ENCODE measurements around the gene CADPS.

Gene CADPS

DNA sequence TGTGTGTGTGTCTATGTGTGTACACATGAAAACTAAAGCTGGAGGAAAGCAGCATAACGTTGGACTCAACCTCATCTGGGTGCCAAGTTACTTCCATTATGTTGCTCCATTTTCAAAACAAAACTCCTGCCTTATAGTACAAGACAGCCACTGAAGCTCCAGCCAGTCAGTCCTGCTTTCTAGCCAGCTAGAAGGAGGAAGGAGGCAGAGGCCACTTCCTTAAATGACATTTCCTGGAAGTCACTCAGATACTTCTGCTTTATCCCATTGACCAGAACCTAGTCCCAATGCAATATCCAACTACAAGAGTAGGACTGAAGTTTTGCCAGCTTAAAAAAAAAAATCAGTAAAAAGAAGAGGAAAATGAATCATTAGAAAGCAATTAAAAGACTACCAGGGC lies 31.7 kb downstream of the CADPS start:
- TF ChIP-seq, protein P1, sequence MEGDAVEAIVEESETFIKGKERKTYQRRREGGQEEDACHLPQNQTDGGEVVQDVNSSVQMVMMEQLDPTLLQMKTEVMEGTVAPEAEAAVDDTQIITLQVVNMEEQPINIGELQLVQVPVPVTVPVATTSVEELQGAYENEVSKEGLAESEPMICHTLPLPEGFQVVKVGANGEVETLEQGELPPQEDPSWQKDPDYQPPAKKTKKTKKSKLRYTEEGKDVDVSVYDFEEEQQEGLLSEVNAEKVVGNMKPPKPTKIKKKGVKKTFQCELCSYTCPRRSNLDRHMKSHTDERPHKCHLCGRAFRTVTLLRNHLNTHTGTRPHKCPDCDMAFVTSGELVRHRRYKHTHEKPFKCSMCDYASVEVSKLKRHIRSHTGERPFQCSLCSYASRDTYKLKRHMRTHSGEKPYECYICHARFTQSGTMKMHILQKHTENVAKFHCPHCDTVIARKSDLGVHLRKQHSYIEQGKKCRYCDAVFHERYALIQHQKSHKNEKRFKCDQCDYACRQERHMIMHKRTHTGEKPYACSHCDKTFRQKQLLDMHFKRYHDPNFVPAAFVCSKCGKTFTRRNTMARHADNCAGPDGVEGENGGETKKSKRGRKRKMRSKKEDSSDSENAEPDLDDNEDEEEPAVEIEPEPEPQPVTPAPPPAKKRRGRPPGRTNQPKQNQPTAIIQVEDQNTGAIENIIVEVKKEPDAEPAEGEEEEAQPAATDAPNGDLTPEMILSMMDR (IDR thresholded peaks at IDR 0.05), result no peak
- Histone ChIP-seq H3K9me3 (no peaks in the 10 kb centered on the region), H3K4me3 (ENCODE audit: low read depth in 1 of 2, low read length in 1 of 2) (no peak overlapping the region), H3K27ac (no peak overlapping the region), H3K36me3 (no peaks in the 10 kb centered on the region), H3K4me1 (ENCODE audit: control insufficient read depth in 1 of 2, insufficient read depth in 1 of 2, low read depth in 1 of 2, low read length in 1 of 2) (no peaks in the 10 kb centered on the region), H3K27me3 (no peaks in the 10 kb centered on the region)

DNA sequence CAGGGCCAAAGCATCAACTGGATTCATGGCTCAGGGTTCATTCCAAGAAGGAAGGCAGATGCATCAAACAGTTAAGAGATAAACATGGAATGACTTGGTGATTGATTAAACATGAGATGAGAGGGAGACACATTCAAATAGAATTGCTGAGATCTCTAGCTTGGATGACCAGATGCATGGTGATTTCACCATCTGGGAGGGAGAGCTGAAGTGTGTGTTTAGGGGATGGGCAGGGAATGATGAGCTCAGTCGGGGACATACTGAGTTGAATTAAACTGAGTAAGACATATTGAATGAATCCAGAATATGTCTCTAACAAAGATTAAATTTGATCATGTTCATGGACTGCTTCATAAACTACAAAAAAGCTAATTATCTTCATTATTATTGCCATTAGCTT lies 35.5 kb downstream of the CADPS start:
- H3K36me3 ChIP-seq, result no peaks in the 10 kb centered on the region
- H3K4me3 ChIP-seq (ENCODE audit: low read depth in 1 of 2, low read length in 1 of 2), result no peak overlapping the region
- no peak overlapping the region for H3K27ac ChIP-seq
- H3K9me3 ChIP-seq, result no peaks in the 10 kb centered on the region
- H3K27me3 ChIP-seq, result no peaks in the 10 kb centered on the region
- no peaks in the 10 kb centered on the region for H3K4me1 ChIP-seq (ENCODE audit: control insufficient read depth in 1 of 2, insufficient read depth in 1 of 2, low read depth in 1 of 2, low read length in 1 of 2)
- TF ChIP-seq, protein P1 (IDR thresholded peaks at IDR 0.05), result no peak

DNA sequence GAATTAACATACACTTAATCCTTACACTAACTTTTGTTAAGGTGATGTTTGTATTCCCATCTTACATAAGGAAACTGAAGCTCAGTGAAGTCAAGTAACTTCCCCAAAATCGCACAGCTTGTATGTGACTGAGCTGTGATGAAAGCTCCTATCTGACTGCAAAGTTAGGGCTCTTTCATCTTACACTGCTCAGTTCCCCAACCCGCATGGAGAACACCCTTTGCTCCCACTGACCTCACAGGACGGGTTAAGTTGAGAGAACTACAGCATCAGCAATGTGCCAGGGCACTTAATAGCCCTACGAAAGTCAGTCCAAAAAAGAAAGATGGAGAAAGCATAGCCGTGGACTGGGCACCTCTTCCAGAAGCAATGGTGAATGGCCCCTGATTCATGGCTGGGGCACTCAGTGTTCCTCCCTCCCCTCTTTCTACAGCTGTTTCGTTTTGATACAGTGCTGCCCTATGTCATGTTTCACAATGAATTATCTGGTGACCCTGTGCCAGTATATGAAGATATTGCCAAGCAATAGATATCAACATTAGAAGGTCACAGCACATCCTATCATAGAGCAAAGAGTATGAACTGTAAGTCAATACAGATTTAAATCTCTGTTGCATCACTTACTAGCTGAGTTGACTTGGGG lies 38.0 kb downstream of the CADPS start:
- Histone ChIP-seq H3K9me3 (no peaks in the 10 kb centered on the region), H3K4me3 (ENCODE audit: low read depth in 1 of 2, low read length in 1 of 2) (no peak overlapping the region), H3K27me3 (no peaks in the 10 kb centered on the region), H3K27ac (no peak overlapping the region), H3K36me3 (no peaks in the 10 kb centered on the region), H3K4me1 (ENCODE audit: control insufficient read depth in 1 of 2, insufficient read depth in 1 of 2, low read depth in 1 of 2, low read length in 1 of 2) (no peaks in the 10 kb centered on the region)
- TF ChIP-seq, protein P1 (IDR thresholded peaks at IDR 0.05), result no peak

DNA sequence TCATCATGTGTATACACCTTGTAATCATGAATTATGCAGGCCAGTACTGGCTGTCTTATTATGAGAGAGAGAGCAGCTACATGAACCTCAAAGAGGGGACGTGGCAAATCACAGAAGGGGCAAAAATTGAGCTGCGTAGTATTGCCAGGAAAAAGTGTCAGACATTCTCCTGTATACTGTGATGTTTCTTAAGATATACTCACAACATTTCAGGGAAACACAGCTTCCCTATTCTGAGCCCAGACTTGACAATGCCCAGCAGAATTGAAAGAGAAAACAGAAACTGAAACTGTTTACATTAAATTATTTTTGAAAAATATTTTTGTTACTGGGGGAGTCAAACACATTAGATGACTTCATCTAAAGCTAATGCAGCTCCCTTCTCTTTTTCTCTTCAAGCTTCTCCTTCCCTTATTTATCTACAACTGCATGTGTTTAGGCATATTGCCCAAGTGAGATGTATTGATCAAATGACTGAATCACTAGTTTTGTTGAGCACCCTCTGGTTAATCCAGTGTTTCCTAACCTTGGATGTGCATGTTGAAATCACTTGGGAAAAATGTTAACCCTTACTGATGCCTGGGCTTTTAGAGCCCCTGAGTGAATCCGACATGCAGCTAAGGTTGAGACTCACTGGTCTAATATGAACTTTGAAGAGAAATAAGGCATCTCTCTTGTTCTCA lies 39.5 kb downstream of the CADPS start:
- H3K9me3 ChIP-seq, result no peaks in the 10 kb centered on the region
- H3K27ac ChIP-seq, result no peak overlapping the region
- H3K4me1 ChIP-seq (ENCODE audit: control insufficient read depth in 1 of 2, insufficient read depth in 1 of 2, low read depth in 1 of 2, low read length in 1 of 2), result no peaks in the 10 kb centered on the region
- H3K4me3 ChIP-seq (ENCODE audit: low read depth in 1 of 2, low read length in 1 of 2), result no peak overlapping the region
- no peaks in the 10 kb centered on the region for H3K27me3 ChIP-seq
- no peaks in the 10 kb centered on the region for H3K36me3 ChIP-seq
- TF ChIP-seq, protein P1 (IDR thresholded peaks at IDR 0.05), result no peak

DNA sequence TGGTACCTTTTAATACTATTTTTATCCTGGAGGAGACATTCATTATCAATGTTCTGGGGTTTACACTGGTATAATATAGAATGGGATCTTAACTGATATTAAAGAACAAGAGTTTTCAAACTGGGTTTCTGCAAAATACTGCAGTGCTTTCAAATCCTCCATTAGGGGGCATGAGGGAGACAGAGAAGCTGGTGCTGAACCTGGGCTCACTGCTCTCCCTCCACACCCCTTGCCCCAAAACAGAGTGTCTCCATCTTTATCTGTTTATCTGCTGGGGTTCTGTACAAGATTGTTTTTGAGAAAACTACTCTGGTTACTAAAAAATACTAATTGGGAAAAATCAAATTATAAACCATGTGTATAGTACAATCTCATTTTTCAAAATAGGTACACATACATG lies 41.7 kb downstream of the CADPS start:
- no peaks in the 10 kb centered on the region for H3K36me3 ChIP-seq
- no peaks in the 10 kb centered on the region for H3K4me1 ChIP-seq (ENCODE audit: control insufficient read depth in 1 of 2, insufficient read depth in 1 of 2, low read depth in 1 of 2, low read length in 1 of 2)
- H3K27me3 ChIP-seq, result no peaks in the 10 kb centered on the region
- H3K9me3 ChIP-seq, result no peaks in the 10 kb centered on the region
- no peak overlapping the region for H3K4me3 ChIP-seq (ENCODE audit: low read depth in 1 of 2, low read length in 1 of 2)
- TF ChIP-seq, protein P1 (IDR thresholded peaks at IDR 0.05), result no peak
- H3K27ac ChIP-seq, result no peak overlapping the region

All from neutrophil (primary cell).